Gastroesophageal sphincter (tissue), 3 donors: ENCODE data around the gene SLC44A4.

Experiments used
- CTCF ChIP-seq, 4 experiments: fragments of 200-600 bp in 2 of 4; fragments of 450-650 bp in 2 of 4; sonication (generic) in 1 of 4; IDR thresholded peaks; one replicate each; pipeline ENCODE4 v1.5.1; 2017 to 2019; ENCODE audit warnings: antibody characterized with exemption in 4 of 4, mild to moderate bottlenecking in 2 of 4, moderate library complexity in 2 of 4
- POLR2A ChIP-seq, 2 donors: fragments of 450-650 bp; IDR thresholded peaks; one replicate each; pipeline ENCODE4 v1.6.1; 2017; ENCODE audit warnings: antibody characterized with exemption in 2 of 2, mild to moderate bottlenecking in 2 of 2, moderate library complexity in 1 of 2
- POLR2AphosphoS5 ChIP-seq: sonication (generic); formaldehyde crosslinking; IDR thresholded peaks from one replicate; pipeline ENCODE4 v1.6.1; 2017; ENCODE audit warnings: antibody characterized with exemption

GRCh38 chr6:31814677-31815024, 64.1 kb downstream of the SLC44A4 start:
- TF ChIP-seq POLR2A (IDR thresholded peaks at IDR 0.05) (peak in 1 of 2 donors; percentile 11), CTCF (IDR thresholded peaks at IDR 0.05) (no peak), POLR2AphosphoS5 (peak; percentile 88)
